Skin epidermis (tissue), 12 donors: Measurements from ENCODE around the gene RNF130.

Experiments
- H3K27ac ChIP-seq, 21 experiments: fragments of 200-600 bp; sonication (generic) in 11 of 21; one replicate each; pipeline ENCODE4 v1.5.0; 2020; ENCODE audit warnings: mild to moderate bottlenecking in 3 of 21, inconsistent platforms in 2 of 21, moderate library complexity in 2 of 21
- H3K4me3 ChIP-seq, 7 experiments: fragments of 200-600 bp; sonication (generic) in 2 of 7; one replicate each; pipeline ENCODE4 v1.5.0; 2020; ENCODE audit warnings: inconsistent platforms in 2 of 7, mild to moderate bottlenecking in 2 of 7, moderate library complexity in 1 of 7

RNF130 gene

GRCh38 chr5:180069589-180070247 is 1.8 kb downstream of the RNF130 start:
- H3K4me3 ChIP-seq = peak overlapping the region in 3 of 7 experiments; percentile 66 to 92 (median 81)
- H3K27ac ChIP-seq = peak overlapping the region in 11 of 21 experiments; percentile 20 to 96 (median 90)

- Histone ChIP-seq H3K4me3 (no peak overlapping the region), H3K27ac (no peak overlapping the region)
Measured at GRCh38 chr5:180068519-180069090, 3.0 kb downstream of the RNF130 start.

- no peak overlapping the region for H3K27ac ChIP-seq
- H3K4me3 ChIP-seq = no peak overlapping the region
Measured at GRCh38 chr5:180067986-180068385, 3.6 kb downstream of the RNF130 start.

- Histone ChIP-seq H3K27ac (no peak overlapping the region), H3K4me3 (no peak overlapping the region)
Measured at GRCh38 chr5:180060192-180060591, 11.4 kb downstream of the RNF130 start.

- H3K27ac ChIP-seq = no peak overlapping the region
- H3K4me3 ChIP-seq = no peak overlapping the region
Measured at GRCh38 chr5:180059326-180059725, 12.2 kb downstream of the RNF130 start.

- H3K4me3 ChIP-seq = no peak overlapping the region
- no peak overlapping the region for H3K27ac ChIP-seq
Measured at GRCh38 chr5:180056153-180056552, 15.4 kb downstream of the RNF130 start.

GRCh38 chr5:180054226-180054625 is 17.3 kb downstream of the RNF130 start:
- no peak overlapping the region for H3K4me3 ChIP-seq
- no peak overlapping the region for H3K27ac ChIP-seq

GRCh38 chr5:180053061-180053602 is 18.4 kb downstream of the RNF130 start:
- H3K4me3 ChIP-seq = no peak overlapping the region
- H3K27ac ChIP-seq = no peak overlapping the region

GRCh38 chr5:180052211-180052818 is 19.2 kb downstream of the RNF130 start:
- Histone ChIP-seq H3K27ac (no peak overlapping the region), H3K4me3 (no peak overlapping the region)

GRCh38 chr5:180050121-180050940 is 21.2 kb downstream of the RNF130 start:
- H3K27ac ChIP-seq = no peak overlapping the region
- H3K4me3 ChIP-seq = no peak overlapping the region

GRCh38 chr5:180049185-180049548 is 22.4 kb downstream of the RNF130 start:
- Histone ChIP-seq H3K27ac (no peak overlapping the region), H3K4me3 (no peak overlapping the region)

GRCh38 chr5:180047667-180048066 is 23.9 kb downstream of the RNF130 start:
- H3K4me3 ChIP-seq = no peak overlapping the region
- H3K27ac ChIP-seq = no peak overlapping the region

GRCh38 chr5:180046656-180047055 is 24.9 kb downstream of the RNF130 start:
- Histone ChIP-seq H3K4me3 (no peak overlapping the region), H3K27ac (no peak overlapping the region)

- H3K4me3 ChIP-seq = no peak overlapping the region
- no peak overlapping the region for H3K27ac ChIP-seq
Measured at GRCh38 chr5:180045889-180046499, 25.6 kb downstream of the RNF130 start.

- Histone ChIP-seq H3K27ac (no peak overlapping the region), H3K4me3 (no peak overlapping the region)
Measured at GRCh38 chr5:180043377-180043776, 28.2 kb downstream of the RNF130 start.

GRCh38 chr5:180041301-180042274 is 30.0 kb downstream of the RNF130 start:
- Histone ChIP-seq H3K27ac (no peak overlapping the region), H3K4me3 (no peak overlapping the region)

- Histone ChIP-seq H3K4me3 (no peak overlapping the region), H3K27ac (no peak overlapping the region)
Measured at GRCh38 chr5:180040287-180041214, 31.0 kb downstream of the RNF130 start.
